HEK293 (cell line): Measurements from ENCODE around the gene ATP5MC2.

Experiments
- CTCF ChIA-PET: fragments of 350-600 bp; formaldehyde crosslinking; extraction: SDS; loops from one replicate; lab custom pipeline; 2021; ENCODE audit warnings: antibody characterized with exemption; lab: Yijun Ruan, JAX
- POLR2A ChIA-PET: fragments of 300-600 bp; formaldehyde crosslinking; extraction: SDS; loops from one replicate; lab custom pipeline; 2020; ENCODE audit warnings: antibody characterized with exemption, inconsistent platforms; lab: Yijun Ruan, JAX
- H3K27ac ChIP-seq: fragments of 200-500 bp; sonication (Bioruptor generic); 2 replicates; pipeline ENCODE4 v1.5.1; 2014; ENCODE audit warnings: low read depth, low read length, control low read depth, inconsistent platforms; ENCODE audit errors: extremely low read depth
- H3K36me3 ChIP-seq, 2 experiments: fragments of 200-500 bp in 1 of 2; sonication (Bioruptor generic) in 1 of 2; 1 replicate in 1 of 2; 2 replicates in 1 of 2; pipeline ENCODE4 v1.5.1; 2014 to 2017; ENCODE audit warnings: inconsistent platforms in 2 of 2, low read length in 2 of 2; ENCODE audit not compliant: control insufficient read depth in 2 of 2, insufficient read depth in 1 of 2
- H3K4me1 ChIP-seq: fragments of 200-500 bp; sonication (Bioruptor generic); 2 replicates; pipeline ENCODE4 v1.5.1; 2014; ENCODE audit warnings: mild to moderate bottlenecking, low read length, inconsistent platforms; ENCODE audit not compliant: control insufficient read depth, insufficient read depth
- H3K4me3 ChIP-seq: 2 replicates; pipeline ENCODE4 v1.5.1; 2011; ENCODE audit warnings: low read depth, mild to moderate bottlenecking, control low read depth, low read length, moderate library complexity
- H3K9me3 ChIP-seq: fragments of 200-500 bp; sonication (Bioruptor generic); 2 replicates; pipeline ENCODE4 v1.5.1; 2014; ENCODE audit warnings: low read depth, low read length, inconsistent platforms; ENCODE audit not compliant: control insufficient read depth, insufficient read depth
- ELK4 ChIP-seq: IDR thresholded peaks from 2 replicates; pipeline ENCODE4 v1.6.1; 2011; ENCODE audit warnings: mild to moderate bottlenecking, low read depth, low read length, borderline replicate concordance
- GLI2 ChIP-seq: fragments of 450-650 bp; formaldehyde crosslinking; IDR thresholded peaks from 2 replicates; pipeline ENCODE4; 2017; ENCODE audit warnings: missing biosample characterization, missing genetic modification characterization, low read depth, borderline replicate concordance
- OVOL3 ChIP-seq: fragments of 450-650 bp; formaldehyde crosslinking; IDR thresholded peaks from 2 replicates; pipeline ENCODE4 v1.5.1; 2016; ENCODE audit warnings: missing biosample characterization, missing genetic modification characterization
- PRDM10 ChIP-seq: fragments of 450-650 bp; formaldehyde crosslinking; IDR thresholded peaks from 2 replicates; pipeline ENCODE4 v1.5.1; 2016; ENCODE audit warnings: missing biosample characterization, missing genetic modification characterization
- SCRT1 ChIP-seq: fragments of 450-650 bp; formaldehyde crosslinking; IDR thresholded peaks from 2 replicates; pipeline ENCODE4 v1.5.1; 2016; ENCODE audit warnings: missing biosample characterization, missing genetic modification characterization, borderline replicate concordance
- SCRT2 ChIP-seq: fragments of 450-650 bp; formaldehyde crosslinking; IDR thresholded peaks from 2 replicates; pipeline ENCODE4 v1.5.1; 2016; ENCODE audit warnings: missing biosample characterization, missing genetic modification characterization
- ZBTB21 ChIP-seq: fragments of 450-650 bp; formaldehyde crosslinking; IDR thresholded peaks from 2 replicates; pipeline ENCODE4 v1.5.1; 2017; ENCODE audit warnings: missing biosample characterization, missing genetic modification characterization
- ZBTB8A ChIP-seq: fragments of 450-650 bp; formaldehyde crosslinking; IDR thresholded peaks from 2 replicates; pipeline ENCODE4 v1.5.1; 2016; ENCODE audit warnings: missing biosample characterization, missing genetic modification characterization
- ZNF280D ChIP-seq: fragments of 450-650 bp; formaldehyde crosslinking; IDR thresholded peaks from 2 replicates; pipeline ENCODE4 v1.5.1; 2016; ENCODE audit warnings: missing biosample characterization, missing genetic modification characterization
- ZNF335 ChIP-seq: fragments of 450-650 bp; formaldehyde crosslinking; conservative IDR thresholded peaks from 2 replicates; pipeline ENCODE4 v1.5.1; 2016; ENCODE audit warnings: missing biosample characterization, missing genetic modification characterization
- ZNF341 ChIP-seq: fragments of 450-650 bp; formaldehyde crosslinking; IDR thresholded peaks from 2 replicates; pipeline ENCODE4; 2016; ENCODE audit warnings: low read depth, missing biosample characterization, missing genetic modification characterization
- ZNF394 ChIP-seq: fragments of 450-650 bp; formaldehyde crosslinking; IDR thresholded peaks from 2 replicates; pipeline ENCODE4 v1.5.1; 2016; ENCODE audit warnings: missing biosample characterization, missing genetic modification characterization, mild to moderate bottlenecking, moderate library complexity, borderline replicate concordance
- ZNF398 ChIP-seq: fragments of 450-650 bp; formaldehyde crosslinking; IDR thresholded peaks from 2 replicates; pipeline ENCODE4 v1.5.1; 2017; ENCODE audit warnings: missing biosample characterization, missing genetic modification characterization
- ZNF48 ChIP-seq: fragments of 450-650 bp; formaldehyde crosslinking; IDR thresholded peaks from 2 replicates; pipeline ENCODE4 v1.5.1; 2016; ENCODE audit warnings: missing biosample characterization, missing genetic modification characterization
- ZNF501 ChIP-seq: fragments of 450-650 bp; formaldehyde crosslinking; IDR thresholded peaks from 2 replicates; pipeline ENCODE4 v1.5.1; 2016; ENCODE audit warnings: missing biosample characterization, missing genetic modification characterization
- ZNF561 ChIP-seq: fragments of 450-650 bp; IDR thresholded peaks from 2 replicates; pipeline ENCODE4 v1.5.1; 2018; ENCODE audit warnings: missing biosample characterization, missing genetic modification characterization, borderline replicate concordance
- ZNF664 ChIP-seq: fragments of 450-650 bp; formaldehyde crosslinking; IDR thresholded peaks from 2 replicates; pipeline ENCODE4 v1.5.1; 2016; ENCODE audit warnings: missing biosample characterization, missing genetic modification characterization
- ZNF704 ChIP-seq: fragments of 450-650 bp; formaldehyde crosslinking; IDR thresholded peaks from 2 replicates; pipeline ENCODE4 v1.5.1; 2016; ENCODE audit warnings: missing biosample characterization, missing genetic modification characterization
- ZXDB ChIP-seq: fragments of 450-650 bp; formaldehyde crosslinking; IDR thresholded peaks from 2 replicates; pipeline ENCODE4 v1.5.1; 2016; ENCODE audit warnings: missing biosample characterization, missing genetic modification characterization

The ATP5MC2 gene

GRCh38 chr12:53698948-53699677, 23.2 kb upstream of the ATP5MC2 start:
- Histone ChIP-seq H3K36me3 (no peaks in the 10 kb centered on the region), H3K9me3 (no peaks in the 10 kb centered on the region), H3K4me3 (no peak overlapping the region), H3K27ac (no peak overlapping the region), H3K4me1 (peaks cover 6% of the 10 kb centered on the region)
- TF ChIP-seq SCRT2 (tag by site-specific recombination) (peak; percentile 91), SCRT1 (tag by site-specific recombination) (0 out of 2 replicates have a peak, but pooled peaks have one; percentile 49), ZNF501 (tag by site-specific recombination) (no peak), ZBTB8A (tag by site-specific recombination) (0 out of 2 replicates have a peak, but pooled peaks have one; percentile 26), ZNF664 (peak; percentile 95)
- ChIA-PET CTCF (interaction anchor here (0.6 to 29.1 kb wide), 9 partner anchors 9 to 534 kb away, joined by 3 to 915 read pairs (median 4); no protein-coding TSS in a partner anchor), POLR2A (interaction anchor here (0.9 kb wide), 1 partner anchor 35 kb away, joined by 3 read pairs; no protein-coding TSS in a partner anchor)

GRCh38 chr12:53696655-53697331, 20.9 kb upstream of the ATP5MC2 start:
- Histone ChIP-seq H3K4me1 (peaks cover 6% of the 10 kb centered on the region), H3K36me3 (no peaks in the 10 kb centered on the region), H3K4me3 (no peak overlapping the region), H3K27ac (peak overlapping the region; percentile 35; the same call in 1 of the 2 replicates), H3K9me3 (no peaks in the 10 kb centered on the region)
- CTCF ChIA-PET: interaction anchor here (0.6 to 29.1 kb wide), 4 partner anchors 21 to 523 kb away, joined by 4 to 915 read pairs (median 6); partner anchors contain the start of gene ATP5MC2
- POLR2A ChIA-PET: no interaction called here
- TF ChIP-seq ZXDB (tag by site-specific recombination) (peak; percentile 26; the same call in 1 of the 2 replicates), ZNF394 (tag by site-specific recombination) (peak; percentile 61; the same call in 1 of the 2 replicates), ZNF335 (tag by site-specific recombination) (peak; percentile 67), ZNF280D (tag by site-specific recombination) (no peak), OVOL3 (tag by site-specific recombination) (no peak), GLI2 (no peak), ZNF48 (tag by site-specific recombination) (no peak), SCRT2 (tag by site-specific recombination) (peak; percentile 91), PRDM10 (tag by site-specific recombination) (peak; percentile 40; the same call in 1 of the 2 replicates), ZNF704 (tag by site-specific recombination) (no peak), ZNF341 (tag by site-specific recombination) (peak; percentile 69), ZBTB21 (tag by site-specific recombination) (no peak), ZNF398 (tag by site-specific recombination) (peak; percentile 77), ELK4 (no peak), ZNF561 (0 out of 2 replicates have a peak, but pooled peaks have one; percentile 29)
